SIG-M5 treated with dmso at 0.1 percent for 504 hours (cell line): ENCODE measurements around the gene SVOP.

Experiments
- DNase-seq: peaks from one replicate; lab custom pipeline; 2025; ENCODE audit not compliant: unreplicated experiment; lab: John Stamatoyannopoulos, UW

SVOP gene

GRCh38 chr12:108939594-108939993, 81.3 kb downstream of the SVOP start:
- DNase-seq: peak; percentile 56

DNA sequence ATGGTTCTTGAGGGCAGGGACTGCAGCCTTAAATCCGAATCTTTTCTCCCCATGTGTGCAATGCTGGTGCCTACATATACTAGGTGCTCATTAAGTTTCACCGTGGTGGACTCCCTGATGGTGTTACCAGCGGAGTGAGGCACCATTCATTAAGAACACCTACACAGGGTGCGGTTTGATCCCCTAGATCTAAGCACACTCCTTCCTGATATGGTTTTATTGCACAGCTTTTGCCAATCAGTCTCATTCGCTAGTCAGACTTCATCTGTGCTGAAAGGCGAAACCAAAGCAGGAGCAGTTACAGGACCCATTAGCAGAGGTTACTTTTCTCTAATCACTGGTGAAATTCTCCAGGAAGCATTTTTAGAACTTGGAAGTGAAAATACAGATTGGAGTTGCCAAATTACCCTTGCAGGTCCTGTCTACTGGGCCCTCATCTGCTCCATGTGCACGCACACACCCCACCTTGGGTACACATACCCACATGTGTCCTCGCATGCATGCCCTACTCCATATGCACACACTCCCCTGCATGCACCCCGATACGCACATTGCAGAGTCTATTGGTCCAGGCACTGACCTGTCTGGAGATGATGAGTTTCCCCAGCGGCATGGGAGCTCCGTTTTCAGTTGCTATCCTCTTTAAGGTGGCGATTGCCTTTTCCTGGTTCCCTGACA, 82.5 kb downstream of the SVOP start:
- no peak for DNase-seq

GRCh38 chr12:108935159-108935763, 85.6 kb downstream of the SVOP start:
- DNase-seq: no peak

GRCh38 chr12:108933949-108934348, 86.9 kb downstream of the SVOP start:
- no peak for DNase-seq

GRCh38 chr12:108930756-108931155, 90.1 kb downstream of the SVOP start:
- no peak for DNase-seq

DNA sequence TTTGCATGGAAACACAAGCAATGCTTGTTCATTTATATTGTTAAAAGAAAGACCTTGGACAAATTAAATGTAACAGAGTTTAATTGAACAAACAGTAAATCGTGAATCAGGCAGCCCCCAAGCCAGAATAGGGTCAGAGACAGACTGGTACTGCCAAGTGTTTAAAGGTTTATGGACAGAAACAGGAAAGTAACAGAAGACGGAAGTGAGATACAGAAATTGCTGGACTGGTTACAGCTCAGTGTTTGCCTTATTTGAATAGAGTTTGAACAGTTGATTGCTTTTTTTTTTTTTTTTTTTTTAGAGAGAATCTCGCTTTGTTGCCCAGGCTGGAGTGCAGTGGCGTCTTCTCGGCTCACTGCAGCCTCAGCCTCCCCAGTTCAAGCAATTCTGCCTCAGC, 90.7 kb downstream of the SVOP start:
- no peak for DNase-seq

DNA sequence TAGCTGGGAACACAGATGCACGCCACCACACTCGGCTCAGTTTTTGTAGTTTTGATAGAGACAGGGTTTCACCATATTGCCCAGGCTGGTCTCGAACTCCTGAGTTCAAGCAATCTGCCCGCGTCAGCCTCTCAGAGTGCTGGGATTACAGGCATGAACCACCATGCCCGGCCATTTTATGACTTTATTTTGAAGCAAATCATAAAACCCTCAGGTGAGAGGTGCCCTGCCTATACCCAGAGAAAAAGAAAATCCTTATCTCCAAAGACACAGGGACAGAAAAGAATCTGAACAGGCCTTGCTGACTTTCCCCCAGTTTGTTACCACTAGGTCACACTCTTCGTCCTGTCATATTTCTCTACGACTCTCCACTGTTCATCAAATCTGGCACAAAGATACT, 92.2 kb downstream of the SVOP start:
- no peak for DNase-seq

DNA sequence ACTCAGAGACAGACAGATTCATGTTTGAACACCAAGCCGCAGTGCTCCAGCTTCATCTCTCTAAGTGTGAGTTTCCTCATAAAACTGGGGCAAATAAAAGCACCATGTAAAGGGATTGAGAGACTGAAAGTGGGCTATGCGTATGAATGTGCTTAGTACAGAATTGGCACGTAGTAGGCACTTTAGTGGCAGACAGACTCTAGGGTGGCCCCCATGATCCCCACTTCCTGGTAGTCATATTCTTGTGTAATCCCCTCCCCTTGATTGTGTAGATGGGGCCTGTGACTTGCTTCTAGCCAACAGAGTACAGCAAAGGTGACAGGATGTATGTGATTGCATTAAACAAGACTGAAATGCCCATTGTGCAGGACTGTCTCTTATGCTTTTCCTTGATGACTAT, 98.0 kb downstream of the SVOP start:
- DNase-seq: no peak

DNA sequence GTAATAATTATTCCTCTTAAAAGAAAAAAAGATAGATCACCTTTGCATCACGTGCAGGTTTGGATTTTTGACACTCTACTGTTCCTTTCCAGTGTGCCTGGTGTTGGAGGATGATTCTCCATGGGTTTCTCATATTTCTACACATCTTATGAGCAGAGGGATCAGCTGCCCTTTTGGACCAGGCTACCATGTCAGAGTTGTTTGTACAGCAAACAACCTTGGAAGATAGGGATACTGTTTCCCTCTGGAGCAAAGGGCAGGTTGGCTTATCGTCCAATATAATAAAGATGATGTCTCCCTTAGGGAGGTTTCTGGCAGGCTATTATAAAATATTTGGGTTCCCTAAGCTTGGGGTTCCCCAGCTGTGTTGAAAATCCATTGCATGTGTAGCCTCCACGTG, 98.9 kb downstream of the SVOP start:
- DNase-seq: no peak

GRCh38 chr12:108918960-108919642, 101.8 kb downstream of the SVOP start:
- DNase-seq: no peak

DNA sequence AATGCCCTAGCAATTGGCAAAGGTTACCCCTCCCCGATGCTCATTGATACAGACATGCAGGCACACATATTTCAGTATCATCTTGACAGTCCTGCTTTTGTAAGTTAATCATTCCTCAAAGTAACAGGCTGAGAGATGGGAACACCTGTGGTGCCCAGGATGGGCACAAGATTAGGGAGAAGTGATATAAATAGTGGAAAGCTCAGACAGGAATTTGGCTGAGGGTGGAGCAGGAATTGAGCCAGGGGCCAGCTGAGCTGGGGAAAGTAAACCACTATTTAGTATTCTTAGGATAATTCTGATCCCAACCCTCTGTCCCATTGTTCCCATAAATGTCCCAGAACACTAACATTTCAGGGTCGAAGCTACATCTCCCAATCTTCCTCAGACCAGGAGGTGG, 102.7 kb downstream of the SVOP start:
- no peak for DNase-seq

GRCh38 chr12:108916336-108916735, 104.5 kb downstream of the SVOP start:
- no peak for DNase-seq

GRCh38 chr12:108915632-108916133, 105.2 kb downstream of the SVOP start:
- no peak for DNase-seq

DNA sequence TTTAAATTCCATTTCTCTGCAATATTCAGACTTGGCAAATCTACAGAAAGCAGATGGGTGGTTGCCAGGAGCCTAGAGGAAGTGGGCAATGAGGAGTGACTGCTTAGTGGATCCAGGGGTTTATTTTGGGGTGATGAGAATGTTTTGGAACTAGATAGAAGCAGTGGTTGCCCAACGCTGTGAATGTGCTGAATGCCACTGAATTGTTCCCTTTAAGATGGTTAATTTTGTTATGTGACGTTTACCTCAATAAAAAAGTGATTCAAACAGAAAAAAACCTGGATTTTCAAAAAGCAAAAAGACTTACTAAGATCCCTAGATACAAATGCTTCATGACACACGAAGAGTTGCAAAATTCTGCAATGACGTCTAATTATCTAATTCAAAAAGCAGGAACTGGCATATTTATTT, 106.7 kb downstream of the SVOP start:
- DNase-seq: peak; percentile 31

DNA sequence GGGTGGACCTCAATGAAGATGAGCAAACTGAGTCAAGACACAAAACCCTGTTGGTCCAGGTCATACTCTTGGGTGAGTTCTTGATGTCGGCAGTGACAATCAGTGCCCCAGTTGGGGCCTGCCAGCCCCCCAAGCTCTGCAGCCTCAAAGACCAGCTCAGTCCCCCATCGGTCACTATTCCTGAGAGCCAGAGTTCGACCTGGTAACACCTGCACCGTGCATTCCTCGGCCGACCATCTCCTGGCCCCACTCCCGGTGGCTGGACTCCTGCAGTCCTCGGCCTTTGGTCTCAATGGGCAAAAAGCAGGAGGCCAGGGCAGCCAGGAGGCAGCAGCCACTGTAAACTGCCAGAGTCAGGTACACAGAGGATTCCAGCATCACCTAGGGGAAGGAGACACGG, 108.5 kb downstream of the SVOP start:
- DNase-seq: no peak

DNA sequence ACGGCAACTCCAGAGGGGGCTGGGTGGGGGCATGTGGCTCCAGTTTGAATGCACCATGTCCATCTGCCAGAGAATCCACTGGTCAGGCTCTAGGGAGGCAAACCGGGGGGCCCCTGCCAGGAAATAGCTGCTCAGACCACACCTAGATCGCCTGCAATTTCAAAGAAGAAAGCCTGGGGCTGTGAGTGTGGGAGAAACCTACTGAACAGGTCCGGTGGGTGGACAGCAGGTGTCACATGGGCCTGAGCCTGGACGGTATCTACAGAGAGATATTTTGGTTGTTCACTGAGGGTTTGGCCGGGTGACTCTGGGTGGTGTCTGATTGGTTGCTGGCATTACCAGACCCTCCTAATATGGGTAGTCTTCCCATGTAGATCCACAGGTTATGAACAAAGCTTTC, 109.0 kb downstream of the SVOP start:
- DNase-seq: peak; percentile 19

- no peak for DNase-seq
Observed at GRCh38 chr12:108910336-108910735, 110.5 kb downstream of the SVOP start.

GRCh38 chr12:108907839-108908351, 113.0 kb downstream of the SVOP start:
- peak; percentile 72 for DNase-seq

DNA sequence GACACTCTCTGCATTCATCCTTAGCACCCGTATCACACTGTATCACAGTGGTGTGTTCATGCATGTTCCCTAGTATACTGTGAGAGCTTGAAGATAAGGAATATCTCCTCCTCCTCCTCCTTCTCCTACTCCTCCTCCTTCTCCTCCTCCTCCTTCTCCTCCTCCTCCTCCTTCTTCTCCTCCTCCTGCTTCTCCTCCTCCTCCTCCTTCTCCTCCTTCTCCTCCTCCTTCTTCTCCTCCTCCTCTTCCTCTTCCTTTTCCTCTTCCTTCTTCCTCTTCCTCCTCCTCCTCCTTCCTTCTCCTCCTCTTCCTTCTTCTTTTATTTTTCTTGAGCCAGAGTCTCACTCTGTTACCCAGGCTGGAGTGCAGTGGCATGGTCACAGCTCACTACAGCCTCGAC, 113.9 kb downstream of the SVOP start:
- no peak for DNase-seq

GRCh38 chr12:108905725-108906124, 115.1 kb downstream of the SVOP start:
- peak; percentile 84 for DNase-seq

DNA sequence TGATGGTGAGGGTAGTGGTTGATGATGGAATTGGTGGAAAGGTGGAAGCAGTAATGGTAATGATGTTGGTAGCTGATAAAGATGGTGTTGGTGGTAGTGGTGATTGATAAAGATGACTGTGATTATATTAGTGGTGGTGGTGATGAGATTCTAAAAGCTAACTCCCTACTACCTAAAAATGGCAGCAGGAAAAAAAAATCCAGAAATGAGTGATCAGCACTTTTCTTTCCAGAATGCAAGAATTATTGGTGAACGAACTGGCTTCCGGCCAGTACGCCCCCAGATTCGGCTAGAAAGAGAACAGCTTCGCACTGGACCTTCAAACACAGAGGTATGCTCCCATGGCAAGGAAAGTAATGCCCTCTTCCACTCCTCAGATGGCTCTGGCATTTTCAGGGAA, 121.7 kb downstream of the SVOP start:
- DNase-seq: no peak

DNA sequence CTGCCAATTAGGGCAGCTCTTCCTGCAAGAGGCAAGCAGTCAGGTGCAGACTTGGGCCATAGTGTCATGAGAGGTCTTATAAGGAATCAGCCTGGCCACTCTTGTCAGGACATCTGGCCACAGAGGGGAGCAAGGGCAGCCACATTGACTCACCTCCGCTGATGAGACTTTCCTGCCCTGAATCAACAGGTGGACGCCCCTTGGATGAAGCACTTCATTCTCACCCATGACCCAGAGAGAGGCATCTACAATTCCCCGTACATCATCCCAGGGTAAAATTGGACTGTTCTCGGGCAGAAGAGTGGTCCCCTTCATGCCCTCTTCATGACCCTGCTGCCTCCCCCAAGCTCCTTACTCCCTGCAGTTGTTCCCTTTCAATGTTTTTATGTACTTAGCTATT, 124.1 kb downstream of the SVOP start:
- DNase-seq: no peak
